ENCODE data around the gene RBM39.

The RBM39 gene

DNA sequence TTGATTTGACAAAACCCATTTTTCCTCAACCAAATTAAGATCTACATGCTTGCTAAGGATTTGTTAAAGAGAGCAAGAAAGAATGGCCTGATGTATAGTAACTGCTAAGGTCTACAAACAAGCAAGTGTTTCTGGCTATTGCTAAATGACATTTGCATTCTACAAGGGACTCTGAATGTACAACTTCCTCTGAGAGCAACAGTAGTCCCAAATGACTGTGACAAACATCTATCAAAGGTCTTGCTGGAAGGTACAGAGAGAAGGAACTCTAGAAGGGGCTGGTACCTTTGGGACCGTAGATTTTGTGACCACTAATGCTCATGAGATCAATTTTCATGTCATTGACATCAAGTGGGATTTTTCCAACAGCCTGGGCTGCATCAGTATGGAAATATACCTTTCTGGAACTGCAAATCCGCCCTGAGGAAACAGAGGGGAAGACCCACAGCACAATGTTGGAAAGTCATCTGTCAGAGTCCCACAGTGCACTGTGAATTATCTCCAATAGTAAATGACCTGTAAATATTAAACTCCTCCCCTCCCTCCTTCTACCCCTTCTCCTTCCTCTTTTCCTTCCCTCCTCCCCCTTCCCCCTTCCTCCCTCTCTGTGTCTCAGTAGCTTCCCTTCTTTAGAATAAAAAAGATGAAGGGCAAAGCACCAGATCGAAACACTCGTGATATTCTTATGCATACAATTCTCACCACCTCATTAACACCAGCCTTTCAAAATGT, 61.4 kb downstream of the RBM39 start:
- Histone ChIP-seq H3K36me3 (ENCODE audit: insufficient read depth) (no peaks in the 10 kb centered on the region), H3K4me2 (no peak overlapping the region)

DNA sequence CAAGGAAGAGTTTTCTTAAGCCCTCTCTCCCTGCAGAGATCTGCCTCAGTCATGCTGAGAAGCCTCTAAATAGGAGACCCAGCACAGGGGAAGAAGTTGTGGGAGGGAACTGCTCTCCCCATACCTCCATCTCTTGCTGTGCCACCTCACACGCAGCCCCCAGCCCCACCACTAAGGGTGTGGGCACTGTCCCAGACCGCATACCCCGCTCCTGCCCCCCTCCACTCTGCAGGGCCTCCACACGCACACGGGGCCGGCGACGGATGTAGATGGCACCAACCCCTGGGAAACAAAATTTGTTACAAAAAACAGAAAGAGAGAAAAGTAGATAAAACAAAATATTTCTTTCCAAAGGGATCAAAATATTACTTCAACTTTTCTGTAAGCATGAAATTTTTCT, 67.1 kb downstream of the RBM39 start:
- Histone ChIP-seq H3K79me2 (ENCODE audit: insufficient read depth, low read depth) (no peaks in the 10 kb centered on the region), H3K36me3 (ENCODE audit: insufficient read depth) (no peaks in the 10 kb centered on the region), H3K4me1 (ENCODE audit: low read depth, poor library complexity, severe bottlenecking) (peaks cover 16% of the 10 kb centered on the region), H4K20me1 (ENCODE audit: insufficient read depth) (no peaks in the 10 kb centered on the region), H3K4me2 (no peak overlapping the region), H2AFZ (ENCODE audit: low read depth) (no peak overlapping the region), H3K27ac (no peak overlapping the region), H3K4me3 (IDR thresholded peaks at IDR 0.05; ENCODE audit: insufficient read depth, low read depth, low read length) (no peak overlapping the region), H3K9ac (no peak overlapping the region), H3K27me3 (ENCODE audit: insufficient read depth, low read depth) (no peaks in the 10 kb centered on the region)
- TF ChIP-seq, protein P1, sequence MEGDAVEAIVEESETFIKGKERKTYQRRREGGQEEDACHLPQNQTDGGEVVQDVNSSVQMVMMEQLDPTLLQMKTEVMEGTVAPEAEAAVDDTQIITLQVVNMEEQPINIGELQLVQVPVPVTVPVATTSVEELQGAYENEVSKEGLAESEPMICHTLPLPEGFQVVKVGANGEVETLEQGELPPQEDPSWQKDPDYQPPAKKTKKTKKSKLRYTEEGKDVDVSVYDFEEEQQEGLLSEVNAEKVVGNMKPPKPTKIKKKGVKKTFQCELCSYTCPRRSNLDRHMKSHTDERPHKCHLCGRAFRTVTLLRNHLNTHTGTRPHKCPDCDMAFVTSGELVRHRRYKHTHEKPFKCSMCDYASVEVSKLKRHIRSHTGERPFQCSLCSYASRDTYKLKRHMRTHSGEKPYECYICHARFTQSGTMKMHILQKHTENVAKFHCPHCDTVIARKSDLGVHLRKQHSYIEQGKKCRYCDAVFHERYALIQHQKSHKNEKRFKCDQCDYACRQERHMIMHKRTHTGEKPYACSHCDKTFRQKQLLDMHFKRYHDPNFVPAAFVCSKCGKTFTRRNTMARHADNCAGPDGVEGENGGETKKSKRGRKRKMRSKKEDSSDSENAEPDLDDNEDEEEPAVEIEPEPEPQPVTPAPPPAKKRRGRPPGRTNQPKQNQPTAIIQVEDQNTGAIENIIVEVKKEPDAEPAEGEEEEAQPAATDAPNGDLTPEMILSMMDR (conservative IDR thresholded peaks at IDR 0.05; ENCODE audit: low read depth, low read length) = no peak

More for the DNA sequence above, 61.4 kb downstream of the RBM39 start:
- TF ChIP-seq, protein P1 (conservative IDR thresholded peaks at IDR 0.05; ENCODE audit: low read depth, low read length) = no peak
- Histone ChIP-seq H3K4me3 (IDR thresholded peaks at IDR 0.05; ENCODE audit: insufficient read depth, low read depth, low read length) (no peak overlapping the region), H3K27me3 (ENCODE audit: insufficient read depth, low read depth) (no peaks in the 10 kb centered on the region), H3K79me2 (ENCODE audit: insufficient read depth, low read depth) (no peaks in the 10 kb centered on the region), H3K4me1 (ENCODE audit: low read depth, poor library complexity, severe bottlenecking) (no peaks in the 10 kb centered on the region), H4K20me1 (ENCODE audit: insufficient read depth) (no peaks in the 10 kb centered on the region), H2AFZ (ENCODE audit: low read depth) (no peak overlapping the region), H3K9ac (no peak overlapping the region), H3K27ac (no peak overlapping the region)

- H3K36me3 ChIP-seq (ENCODE audit: insufficient read depth) = no peaks in the 10 kb centered on the region
- no peak overlapping the region for H3K27ac ChIP-seq
- no peaks in the 10 kb centered on the region for H3K79me2 ChIP-seq (ENCODE audit: insufficient read depth, low read depth)
- no peaks in the 10 kb centered on the region for H4K20me1 ChIP-seq (ENCODE audit: insufficient read depth)
- H3K4me1 ChIP-seq (ENCODE audit: low read depth, poor library complexity, severe bottlenecking) = peaks cover 16% of the 10 kb centered on the region
- H3K4me2 ChIP-seq = no peak overlapping the region
- no peak overlapping the region for H3K9ac ChIP-seq
- H2AFZ ChIP-seq (ENCODE audit: low read depth) = no peak overlapping the region
- no peak overlapping the region for H3K4me3 ChIP-seq (IDR thresholded peaks at IDR 0.05; ENCODE audit: insufficient read depth, low read depth, low read length)
- TF ChIP-seq, protein P1 (conservative IDR thresholded peaks at IDR 0.05; ENCODE audit: low read depth, low read length) = no peak
- no peaks in the 10 kb centered on the region for H3K27me3 ChIP-seq (ENCODE audit: insufficient read depth, low read depth)
Observed at GRCh38 chr20:35673884-35674283, 68.2 kb downstream of the RBM39 start.

- no peak overlapping the region for H2AFZ ChIP-seq (ENCODE audit: low read depth)
- H3K36me3 ChIP-seq (ENCODE audit: insufficient read depth) = no peaks in the 10 kb centered on the region
- TF ChIP-seq, protein P1 (conservative IDR thresholded peaks at IDR 0.05; ENCODE audit: low read depth, low read length) = no peak
Observed at GRCh38 chr20:35669681-35670080, 72.4 kb downstream of the RBM39 start.

More at GRCh38 chr20:35669681-35670080, 72.4 kb downstream of the RBM39 start:
- peaks cover 16% of the 10 kb centered on the region for H3K4me1 ChIP-seq (ENCODE audit: low read depth, poor library complexity, severe bottlenecking)
- H3K27ac ChIP-seq = no peak overlapping the region
- H3K27me3 ChIP-seq (ENCODE audit: insufficient read depth, low read depth) = no peaks in the 10 kb centered on the region
- H3K79me2 ChIP-seq (ENCODE audit: insufficient read depth, low read depth) = peaks cover 1% of the 10 kb centered on the region; the same call in 1 of the 2 replicates
- H3K4me2 ChIP-seq = no peak overlapping the region
- H3K9ac ChIP-seq = no peak overlapping the region
- H4K20me1 ChIP-seq (ENCODE audit: insufficient read depth) = no peaks in the 10 kb centered on the region
- no peak overlapping the region for H3K4me3 ChIP-seq (IDR thresholded peaks at IDR 0.05; ENCODE audit: insufficient read depth, low read depth, low read length)

All from KMS-11 (cell line).